Measurements from ENCODE around the gene DBH.

The DBH gene

GRCh38 chr9:133692364-133692985 lies 56.3 kb downstream of the DBH start:
- no peak overlapping the region for H3K4me3 ChIP-seq (replicated peaks; ENCODE audit: low read depth, low read length)
- TF ChIP-seq, protein P1, sequence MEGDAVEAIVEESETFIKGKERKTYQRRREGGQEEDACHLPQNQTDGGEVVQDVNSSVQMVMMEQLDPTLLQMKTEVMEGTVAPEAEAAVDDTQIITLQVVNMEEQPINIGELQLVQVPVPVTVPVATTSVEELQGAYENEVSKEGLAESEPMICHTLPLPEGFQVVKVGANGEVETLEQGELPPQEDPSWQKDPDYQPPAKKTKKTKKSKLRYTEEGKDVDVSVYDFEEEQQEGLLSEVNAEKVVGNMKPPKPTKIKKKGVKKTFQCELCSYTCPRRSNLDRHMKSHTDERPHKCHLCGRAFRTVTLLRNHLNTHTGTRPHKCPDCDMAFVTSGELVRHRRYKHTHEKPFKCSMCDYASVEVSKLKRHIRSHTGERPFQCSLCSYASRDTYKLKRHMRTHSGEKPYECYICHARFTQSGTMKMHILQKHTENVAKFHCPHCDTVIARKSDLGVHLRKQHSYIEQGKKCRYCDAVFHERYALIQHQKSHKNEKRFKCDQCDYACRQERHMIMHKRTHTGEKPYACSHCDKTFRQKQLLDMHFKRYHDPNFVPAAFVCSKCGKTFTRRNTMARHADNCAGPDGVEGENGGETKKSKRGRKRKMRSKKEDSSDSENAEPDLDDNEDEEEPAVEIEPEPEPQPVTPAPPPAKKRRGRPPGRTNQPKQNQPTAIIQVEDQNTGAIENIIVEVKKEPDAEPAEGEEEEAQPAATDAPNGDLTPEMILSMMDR (IDR thresholded peaks at IDR 0.05; ENCODE audit: low read length, missing control alignments): no peak
- no peak for DNase-seq (ENCODE audit: low read depth)

DNA sequence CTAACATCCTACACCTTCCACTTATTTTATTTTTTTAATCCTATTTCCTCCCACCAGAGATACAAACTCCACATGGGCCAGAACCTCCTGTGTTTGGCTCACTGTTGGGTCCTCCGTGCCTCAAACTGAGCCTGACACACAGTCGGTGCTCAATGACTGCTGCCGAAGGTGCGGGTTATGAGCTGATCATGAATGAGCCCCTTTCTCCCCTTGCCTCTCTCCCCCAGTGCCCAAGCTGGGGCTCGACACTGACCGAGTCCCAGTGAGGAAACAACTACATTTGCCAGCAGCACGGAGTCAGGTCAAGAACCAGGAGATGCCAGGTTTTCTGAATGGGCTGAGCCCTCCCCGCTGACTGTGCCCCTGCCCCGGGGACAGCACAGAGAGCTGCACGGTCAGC lies 57.0 kb downstream of the DBH start:
- no peak overlapping the region for H3K4me3 ChIP-seq (replicated peaks; ENCODE audit: low read depth, low read length)
- no peak for DNase-seq (ENCODE audit: low read depth)
- TF ChIP-seq, protein P1 (IDR thresholded peaks at IDR 0.05; ENCODE audit: low read length, missing control alignments): no peak

DNA sequence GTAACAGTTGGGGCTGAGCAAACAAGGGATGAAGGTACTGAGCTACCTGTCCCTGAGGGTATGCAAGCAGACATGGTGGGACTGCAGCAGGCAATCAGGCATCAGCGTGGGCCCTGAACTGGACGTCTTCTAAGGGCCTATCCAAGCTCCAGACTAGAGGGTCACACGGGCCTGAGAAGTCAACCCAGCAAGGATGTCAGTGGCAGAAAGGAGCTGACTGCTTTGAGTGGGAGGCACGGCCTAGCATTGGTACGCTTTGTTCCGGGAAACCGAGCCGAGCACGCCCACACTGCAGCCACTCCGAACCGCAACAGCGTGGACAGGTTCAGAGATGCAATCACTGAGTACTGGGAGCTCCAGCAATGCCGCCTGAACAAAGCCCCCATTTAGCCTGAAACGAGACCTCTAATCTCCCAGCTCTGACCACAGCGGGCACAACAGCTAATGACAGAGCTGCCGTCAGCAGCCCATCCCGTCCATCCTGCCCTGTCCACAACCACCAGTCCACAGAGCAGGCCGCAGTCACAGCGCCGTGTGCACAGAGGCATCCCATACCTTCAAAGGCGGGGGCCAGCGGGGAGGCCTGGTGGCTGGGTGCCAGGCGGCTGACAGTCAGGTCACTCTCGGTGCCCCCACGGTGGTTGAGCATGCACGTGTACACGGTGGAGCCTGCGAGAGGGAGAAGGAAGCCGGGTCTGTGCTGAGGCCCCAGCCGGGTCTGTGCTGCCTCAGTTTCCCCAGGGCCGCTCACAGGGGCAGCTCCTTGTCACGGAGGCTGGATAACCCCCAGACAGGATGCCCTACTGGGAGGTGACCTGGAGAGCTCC lies 57.8 kb downstream of the DBH start:
- no peak for DNase-seq (ENCODE audit: low read depth)
- H3K4me3 ChIP-seq (replicated peaks; ENCODE audit: low read depth, low read length): no peak overlapping the region
- TF ChIP-seq, protein P1 (IDR thresholded peaks at IDR 0.05; ENCODE audit: low read length, missing control alignments): no peak

DNA sequence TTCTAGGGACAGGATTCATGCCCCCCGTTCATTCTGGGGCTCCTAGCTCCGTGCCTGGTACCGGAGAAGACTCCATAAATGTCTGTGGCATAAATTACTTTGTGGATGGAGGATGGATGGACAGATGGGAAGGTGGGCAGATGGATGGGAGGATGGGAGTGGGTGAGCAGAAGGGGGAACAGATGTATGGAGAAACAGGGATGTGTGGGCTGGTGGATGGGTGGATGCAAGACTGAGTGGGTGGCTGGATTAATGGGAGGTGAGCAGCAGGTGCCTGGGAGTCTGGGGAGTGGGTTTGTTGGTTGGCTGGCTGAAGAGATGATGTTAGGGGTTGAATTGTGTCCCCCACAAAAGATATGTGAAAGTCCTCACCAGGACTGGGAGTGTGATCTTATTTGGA lies 58.5 kb downstream of the DBH start:
- H3K4me3 ChIP-seq (replicated peaks; ENCODE audit: low read depth, low read length): no peak overlapping the region
- TF ChIP-seq, protein P1 (IDR thresholded peaks at IDR 0.05; ENCODE audit: low read length, missing control alignments): no peak
- DNase-seq (ENCODE audit: low read depth): no peak

GRCh38 chr9:133696071-133696472 lies 59.9 kb downstream of the DBH start:
- TF ChIP-seq, protein P1 (IDR thresholded peaks at IDR 0.05; ENCODE audit: low read length, missing control alignments): no peak
- H3K4me3 ChIP-seq (replicated peaks; ENCODE audit: low read depth, low read length): no peak overlapping the region
- DNase-seq (ENCODE audit: low read depth): no peak

DNA sequence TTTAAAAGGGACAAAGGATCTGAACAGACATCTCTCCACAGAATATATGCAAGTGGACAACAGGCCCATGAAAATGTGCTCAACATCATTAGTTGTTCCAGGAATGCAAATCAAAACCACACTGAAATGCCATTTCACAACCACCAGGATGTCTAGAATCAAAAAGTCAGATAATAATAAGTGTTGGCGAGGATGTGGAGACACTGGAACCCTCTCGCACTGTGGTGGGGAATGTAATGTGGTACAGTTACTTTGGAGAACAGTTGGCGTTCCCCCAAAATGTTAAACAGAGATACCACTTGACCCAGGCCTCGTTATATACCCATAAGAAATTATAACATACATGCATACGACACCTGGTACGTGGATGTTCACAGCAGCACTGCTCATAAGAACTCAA lies 63.4 kb downstream of the DBH start:
- no peak for DNase-seq (ENCODE audit: low read depth)
- H3K4me3 ChIP-seq (replicated peaks; ENCODE audit: low read depth, low read length): no peak overlapping the region
- TF ChIP-seq, protein P1 (IDR thresholded peaks at IDR 0.05; ENCODE audit: low read length, missing control alignments): no peak

Measured in fibroblast of pulmonary artery (primary cell).